GM18867 (cell line): ENCODE data around the gene BCAS2.
"Not testable (repeated sequence)": the region's sequence is repeated elsewhere in the genome, so short reads cannot be mapped to it uniquely, and the experiment has no call there.

Experiments
- ATAC-seq: cut with Tn5 transposase; IDR thresholded peaks from one replicate; pipeline ENCODE4 v1.9.1; 2021; ENCODE audit warnings: mild to moderate bottlenecking, moderate library complexity; ENCODE audit not compliant: unreplicated experiment

The BCAS2 gene

DNA sequence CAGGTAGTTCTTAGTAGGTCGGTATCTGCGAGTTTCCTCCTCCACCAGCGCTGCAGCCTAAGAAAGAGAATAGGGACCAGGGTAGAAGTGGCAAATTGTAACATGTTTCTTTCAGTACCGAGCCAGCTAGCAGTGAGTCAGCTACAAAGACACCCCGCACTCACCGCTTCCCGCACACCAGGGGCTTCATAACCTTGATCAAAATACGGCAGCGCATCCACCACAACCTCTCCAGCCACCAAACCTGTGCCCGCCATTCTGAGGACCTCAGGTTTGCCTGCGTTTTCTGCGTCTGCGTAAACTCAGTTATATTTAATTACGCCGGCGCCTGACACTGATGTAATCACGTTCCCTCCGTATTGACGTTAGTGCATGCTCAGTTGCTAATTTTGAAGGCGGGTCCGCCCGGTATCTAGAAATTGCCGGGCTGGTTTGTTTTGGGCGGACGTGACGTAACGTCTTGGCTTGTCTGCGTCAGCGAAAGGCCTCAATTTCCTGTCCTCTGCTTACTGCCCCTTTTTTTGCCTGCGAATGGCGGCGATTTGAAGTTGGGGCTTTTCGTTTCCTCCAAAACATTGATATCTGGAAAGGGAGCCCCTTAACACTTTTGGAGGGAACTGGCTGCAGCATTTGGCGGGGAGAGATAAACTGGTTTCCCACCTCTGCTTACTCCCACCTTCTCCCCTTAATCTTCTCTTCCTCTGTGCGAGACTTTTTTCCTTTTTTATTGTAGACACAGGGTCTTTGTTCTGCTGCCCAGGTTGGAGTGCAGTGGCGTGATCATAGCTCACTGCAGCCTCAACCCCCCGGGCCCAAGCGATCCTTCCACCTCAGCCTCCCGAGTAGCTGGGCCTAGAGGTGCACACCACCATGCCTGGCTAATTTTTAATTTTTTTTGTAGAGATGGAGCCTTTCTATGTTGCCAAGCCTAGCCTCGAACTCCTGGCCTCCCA, at the start of gene BCAS2:
TSS of gene BCAS2 (minus strand) at position 281 of the 953 bp plus-strand sequence. CDS start at position 257, 24 bp downstream.
- peak; percentile 99 for ATAC-seq

- ATAC-seq: no peak
Measured at GRCh38 chr1:114627107-114627506, 45.7 kb upstream of the BCAS2 start.

GRCh38 chr1:114623364-114623763, 41.9 kb upstream of the BCAS2 start:
- ATAC-seq: no peak

DNA sequence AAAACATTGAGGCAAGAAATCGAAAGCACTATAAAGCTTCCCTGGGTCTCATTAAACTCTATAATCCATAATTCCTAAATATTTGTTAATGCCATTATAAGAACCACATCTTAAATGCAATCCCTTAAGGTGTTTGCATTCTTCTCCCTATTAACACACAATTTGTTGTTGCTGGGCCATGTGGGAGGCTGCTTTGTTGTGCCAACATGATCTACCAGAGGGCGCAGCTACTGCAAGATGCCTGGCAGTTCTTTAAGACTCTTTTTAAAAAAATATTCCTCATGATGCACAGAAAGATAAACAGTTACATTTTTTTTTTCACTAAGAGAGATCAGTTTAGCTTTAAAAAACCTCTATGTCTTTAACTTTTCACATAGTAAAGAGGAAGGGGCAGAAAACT, 39.0 kb upstream of the BCAS2 start:
- no peak for ATAC-seq

GRCh38 chr1:114618606-114619005, 37.2 kb upstream of the BCAS2 start:
- ATAC-seq: no peak

GRCh38 chr1:114610546-114611245, 29.3 kb upstream of the BCAS2 start:
- no peak for ATAC-seq

GRCh38 chr1:114609826-114610225, 28.4 kb upstream of the BCAS2 start:
- ATAC-seq: no peak

GRCh38 chr1:114609026-114609425, 27.6 kb upstream of the BCAS2 start:
- no peak for ATAC-seq

- ATAC-seq: no peak
Measured at GRCh38 chr1:114607223-114607622, 25.8 kb upstream of the BCAS2 start.

DNA sequence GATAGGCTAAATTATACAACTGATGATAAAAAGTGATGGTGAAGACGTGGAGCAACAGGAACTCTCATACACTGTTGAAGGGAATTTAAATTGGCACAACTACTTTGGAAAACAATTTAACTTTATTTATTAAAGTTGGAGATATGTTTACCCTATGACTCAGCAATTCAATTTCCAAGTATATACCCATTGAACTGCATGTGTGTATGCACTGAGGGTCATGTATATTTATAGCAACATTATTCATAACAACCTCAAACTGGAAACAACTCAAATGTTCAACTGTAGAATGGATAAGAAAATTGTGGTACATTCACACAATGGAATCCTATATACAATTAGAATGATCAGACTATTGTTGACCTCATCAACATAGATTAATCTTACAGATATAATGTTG, 16.5 kb upstream of the BCAS2 start:
- ATAC-seq: no peak

GRCh38 chr1:114595602-114596001, 14.2 kb upstream of the BCAS2 start:
- no peak for ATAC-seq

DNA sequence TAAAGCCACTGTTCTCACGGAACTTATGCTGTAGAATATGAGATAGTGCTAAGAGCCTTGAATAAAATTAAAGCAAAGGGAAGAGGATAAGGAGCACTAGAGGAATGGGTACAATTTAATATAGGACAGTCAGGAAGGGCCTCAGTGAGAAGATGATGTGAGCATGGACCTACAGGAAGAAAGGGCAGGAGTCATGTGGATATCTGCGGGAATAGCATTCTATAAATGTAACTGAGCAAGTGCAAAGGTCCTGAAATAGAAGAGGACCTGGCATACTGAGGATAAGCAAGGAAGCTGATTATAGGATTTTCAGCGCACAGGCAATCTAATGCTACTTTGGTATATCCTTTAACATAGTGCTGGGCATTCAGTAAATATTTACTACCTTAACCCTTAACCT, 12.6 kb upstream of the BCAS2 start:
- ATAC-seq: no peak

DNA sequence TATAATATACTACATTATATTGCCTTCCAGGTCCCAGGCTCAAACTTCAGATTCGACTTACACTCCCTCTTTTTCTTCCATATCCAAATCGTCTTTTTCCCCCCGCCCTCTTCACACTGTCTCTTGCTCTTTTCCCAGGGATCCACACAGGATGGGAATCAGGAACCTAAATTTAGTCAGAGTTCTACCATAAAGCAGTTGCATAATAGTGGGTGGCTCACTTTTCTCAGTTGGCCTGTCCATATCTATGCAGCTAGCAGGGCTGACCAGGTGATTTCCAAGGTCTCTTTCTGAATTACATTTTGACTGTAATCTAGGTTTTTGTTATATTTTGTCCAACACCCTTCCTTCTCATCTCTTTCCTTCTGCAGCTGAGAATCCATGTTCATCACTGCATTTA, 7.7 kb upstream of the BCAS2 start:
- ATAC-seq: no peak

DNA sequence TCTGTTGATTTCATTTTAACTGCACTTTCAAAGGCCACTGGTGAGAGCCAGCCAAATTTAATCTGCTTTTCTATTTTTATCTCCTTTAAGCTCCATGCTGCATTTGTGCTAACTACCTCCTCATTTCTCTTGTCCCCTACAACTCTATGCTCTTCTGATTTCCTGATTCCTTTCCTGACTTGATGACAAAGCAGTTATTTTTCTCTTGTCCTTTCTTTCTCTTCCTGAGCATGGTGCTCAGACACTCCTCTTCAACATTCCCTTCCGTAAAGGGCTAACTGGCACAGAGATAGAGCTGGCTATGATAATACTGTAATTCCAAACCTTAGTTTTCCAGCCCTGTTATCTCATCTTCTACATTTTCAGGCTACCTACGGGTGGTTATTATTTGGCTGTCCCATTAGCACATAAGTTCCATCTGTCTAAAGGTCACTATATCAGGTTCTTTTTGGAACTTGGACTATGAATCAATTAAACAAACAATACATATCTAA, 6.8 kb upstream of the BCAS2 start:
- ATAC-seq: no peak

DNA sequence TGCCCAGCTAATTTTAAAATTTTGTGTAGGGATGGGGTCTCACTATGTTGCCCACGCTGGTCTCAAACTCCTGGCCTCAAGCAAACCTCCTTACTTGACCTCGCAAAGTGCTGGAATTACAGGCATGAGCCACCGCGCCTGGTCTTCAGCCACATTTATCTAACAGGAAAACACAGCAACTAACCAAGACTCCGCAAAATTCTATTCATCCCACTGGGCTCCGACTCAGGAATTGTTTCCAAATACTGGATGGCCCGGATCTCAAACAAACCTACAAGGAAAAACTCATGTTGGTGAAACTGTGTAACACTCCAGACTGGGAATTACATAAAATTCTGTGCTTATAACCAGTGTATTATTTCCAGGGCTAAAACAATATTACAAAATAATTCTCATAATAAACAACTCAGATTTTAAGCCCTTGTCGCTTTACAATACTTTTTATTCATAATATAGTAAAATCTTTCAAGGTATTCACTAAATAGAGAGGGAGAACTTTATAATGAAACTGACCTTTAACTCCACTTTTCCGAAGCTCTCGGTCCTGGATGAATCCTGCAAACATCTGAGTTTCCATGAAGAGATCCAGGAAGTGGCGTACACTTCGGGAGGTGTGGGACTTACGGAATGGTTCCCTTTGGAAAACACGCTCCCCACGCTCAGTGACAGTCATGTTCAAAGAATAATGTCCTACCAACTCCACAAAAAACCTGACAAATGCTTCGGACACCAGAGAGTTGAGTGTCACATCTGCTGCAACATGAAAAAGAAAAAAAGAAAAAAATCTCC, 6.0 kb upstream of the BCAS2 start:
- ATAC-seq: no peak

DNA sequence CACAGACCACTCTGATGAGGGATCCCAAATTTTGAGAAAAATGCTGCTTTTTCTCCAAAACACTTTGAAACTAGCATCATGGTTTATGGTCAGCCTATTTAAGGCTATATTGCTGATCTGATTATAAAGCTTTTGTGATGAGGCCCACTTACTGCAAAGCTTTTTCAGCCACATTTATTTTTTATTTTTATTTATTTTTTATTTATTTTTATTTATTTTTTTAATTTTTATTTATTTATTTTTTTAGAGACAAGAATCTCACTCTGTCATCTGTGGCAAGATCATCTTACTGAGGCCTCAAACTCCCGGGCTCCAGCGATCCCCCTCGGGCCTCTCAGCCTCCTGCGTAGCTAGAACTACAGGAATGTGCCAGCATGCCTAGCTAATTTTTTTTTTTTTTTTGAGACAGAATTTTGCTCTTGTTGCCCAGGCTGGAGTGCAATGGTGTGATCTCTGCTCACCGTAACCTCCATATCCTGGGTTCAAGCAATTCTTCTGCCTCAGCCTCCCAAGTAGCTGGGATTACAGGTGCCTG, 5.2 kb upstream of the BCAS2 start:
- no peak for ATAC-seq

DNA sequence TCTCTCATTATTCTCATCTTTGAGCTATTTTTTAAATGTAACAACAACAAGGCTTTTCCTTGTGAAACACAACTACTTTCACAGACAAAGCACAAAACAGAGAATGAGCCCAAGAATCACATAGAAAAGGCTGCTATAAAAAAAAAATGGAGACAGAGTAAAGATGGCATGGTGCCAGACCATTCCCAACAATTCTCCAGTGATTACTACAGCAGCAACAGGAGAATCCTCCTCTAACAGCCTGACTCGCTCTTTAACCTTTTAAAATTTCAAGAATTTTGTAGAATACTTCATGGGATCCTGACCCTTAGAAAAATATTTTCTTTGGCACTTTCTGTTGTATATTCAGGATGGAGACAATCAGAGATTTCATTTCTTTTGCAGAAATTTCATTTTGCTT, 3.8 kb upstream of the BCAS2 start:
- no peak for ATAC-seq

GRCh38 chr1:114574365-114574764, 7.0 kb downstream of the BCAS2 start:
- no peak for ATAC-seq

- ATAC-seq: no peak
Measured at GRCh38 chr1:114564141-114564540, 17.3 kb downstream of the BCAS2 start.

DNA sequence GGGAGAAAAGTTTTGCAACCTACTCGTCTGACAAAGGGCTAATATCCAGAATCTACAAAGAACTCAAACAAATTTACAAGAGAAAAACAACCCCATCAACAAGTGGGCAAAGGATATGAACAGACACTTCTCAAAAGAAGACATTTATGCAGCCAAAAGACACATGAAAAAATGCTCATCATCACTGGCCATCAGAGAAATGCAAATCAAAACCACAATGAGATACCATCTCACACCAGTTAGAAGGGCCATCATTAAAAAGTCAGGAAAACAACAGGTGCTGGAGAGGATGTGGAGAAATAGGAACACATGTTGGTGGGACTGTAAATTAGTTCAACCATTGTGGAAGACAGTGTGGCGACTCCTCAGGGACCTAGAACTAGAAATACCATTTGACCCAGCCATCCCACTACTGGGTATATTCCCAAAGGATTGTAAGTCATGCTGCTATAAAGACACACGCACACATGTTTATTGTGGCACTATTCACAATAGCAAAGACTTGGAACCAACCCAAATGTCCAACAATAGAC, 18.4 kb downstream of the BCAS2 start:
- not testable (repeated sequence) for ATAC-seq

- ATAC-seq: no peak
Measured at GRCh38 chr1:114561333-114561732, 20.1 kb downstream of the BCAS2 start.
